Ascending aorta (tissue), 2 donors: ENCODE measurements around the gene LYSMD3. TPM values are rescaled to one million over a fixed set of nuclear protein-coding genes. Genes with fewer than 3 reads are reported as not detected.

Source experiments
- DNase-seq, 2 donors: peaks; one replicate each; pipeline ENCODE4 v3.0.0-alpha.2; 2019; ENCODE audit warnings: low spot score in 2 of 2
- H3K27ac ChIP-seq, 2 donors: fragments of 200-600 bp; sonication (generic); one replicate each; pipeline ENCODE4 v1.5.1; 2016 to 2017; ENCODE audit warnings: mild to moderate bottlenecking in 1 of 2
- H3K27me3 ChIP-seq: fragments of 200-600 bp; sonication (generic); one replicate; pipeline ENCODE4 v1.5.1; 2017
- H3K36me3 ChIP-seq, 2 donors: fragments of 200-600 bp; sonication (generic); one replicate each; pipeline ENCODE4 v1.5.1; 2016
- H3K4me1 ChIP-seq, 2 donors: fragments of 200-600 bp; sonication (generic); one replicate each; pipeline ENCODE4 v1.5.1; 2016 to 2017; ENCODE audit warnings: mild to moderate bottlenecking in 1 of 2
- H3K4me3 ChIP-seq, 2 donors: fragments of 200-600 bp; sonication (generic); one replicate each; pipeline ENCODE4 v1.5.1; 2016 to 2017; ENCODE audit warnings: mild to moderate bottlenecking in 1 of 2
- H3K9me3 ChIP-seq, 2 donors: fragments of 200-600 bp; sonication (generic); one replicate each; pipeline ENCODE4 v1.5.1; 2016
- CTCF ChIP-seq, 3 experiments: fragments of 200-600 bp in 2 of 3; fragments of 450-650 bp in 1 of 3; sonication (generic) in 2 of 3; IDR thresholded peaks; one replicate each; pipeline ENCODE4 v1.5.1; 2016 to 2019; ENCODE audit warnings: antibody characterized with exemption in 3 of 3, mild to moderate bottlenecking in 1 of 3, moderate library complexity in 1 of 3
- intact Hi-C: fragments of 100-400 bp; cut with DNase I; formaldehyde crosslinking; loops from one replicate; pipeline ENCODE4 v1.15.1; 2023
- total RNA-seq: library from RNA; depleted of rRNA; stranded (reverse); fragments of >200 nt; gene quantifications from one replicate; pipeline ENCODE4 v1.1.0, GENCODE V29; 2016

The LYSMD3 gene
- total RNA-seq, 1 donor from 2014 or later, result 4.0 TPM

GRCh38 chr5:90495146-90495545 lies 34.2 kb downstream of the LYSMD3 start:
- no peaks in the 10 kb centered on the region for H3K4me1 ChIP-seq
- H3K36me3 ChIP-seq, result no peaks in the 10 kb centered on the region
- H3K27me3 ChIP-seq, result no peaks in the 10 kb centered on the region
- intact Hi-C loops, result no loop called here
- no peak for DNase-seq
- no peak for TF ChIP-seq CTCF (IDR thresholded peaks at IDR 0.05)
- no peak overlapping the region for H3K4me3 ChIP-seq
- no peaks in the 10 kb centered on the region for H3K9me3 ChIP-seq
- no peak overlapping the region for H3K27ac ChIP-seq

- intact Hi-C loops, result no loop called here
- H3K4me1 ChIP-seq, result no peaks in the 10 kb centered on the region
- no peaks in the 10 kb centered on the region for H3K9me3 ChIP-seq
- H3K27me3 ChIP-seq, result no peaks in the 10 kb centered on the region
- H3K4me3 ChIP-seq, result no peak overlapping the region
- no peak overlapping the region for H3K27ac ChIP-seq
- no peaks in the 10 kb centered on the region for H3K36me3 ChIP-seq
- no peak for DNase-seq
- TF ChIP-seq CTCF (IDR thresholded peaks at IDR 0.05), result no peak
Observed at GRCh38 chr5:90494043-90494442, 35.3 kb downstream of the LYSMD3 start.

- H3K27ac ChIP-seq, result no peak overlapping the region
- DNase-seq, result no peak
- no peaks in the 10 kb centered on the region for H3K9me3 ChIP-seq
- H3K27me3 ChIP-seq, result no peaks in the 10 kb centered on the region
- intact Hi-C loops, result no loop called here
- H3K4me1 ChIP-seq, result no peaks in the 10 kb centered on the region
- no peak overlapping the region for H3K4me3 ChIP-seq
- H3K36me3 ChIP-seq, result no peaks in the 10 kb centered on the region
- no peak for TF ChIP-seq CTCF (IDR thresholded peaks at IDR 0.05)
Observed at GRCh38 chr5:90488791-90489190, 40.6 kb downstream of the LYSMD3 start.

GRCh38 chr5:90484540-90484939 lies 44.8 kb downstream of the LYSMD3 start:
- intact Hi-C loops, result no loop called here
- no peak for DNase-seq
- no peaks in the 10 kb centered on the region for H3K36me3 ChIP-seq
- no peaks in the 10 kb centered on the region for H3K9me3 ChIP-seq
- no peak overlapping the region for H3K27ac ChIP-seq
- H3K27me3 ChIP-seq, result no peaks in the 10 kb centered on the region
- H3K4me1 ChIP-seq, result no peaks in the 10 kb centered on the region
- TF ChIP-seq CTCF (IDR thresholded peaks at IDR 0.05), result no peak
- no peak overlapping the region for H3K4me3 ChIP-seq

- H3K36me3 ChIP-seq, result no peaks in the 10 kb centered on the region
Observed at GRCh38 chr5:90483206-90483605, 46.2 kb downstream of the LYSMD3 start.

More at GRCh38 chr5:90483206-90483605, 46.2 kb downstream of the LYSMD3 start:
- DNase-seq, result no peak
- no peak overlapping the region for H3K4me3 ChIP-seq
- no peaks in the 10 kb centered on the region for H3K9me3 ChIP-seq
- no peak overlapping the region for H3K27ac ChIP-seq
- TF ChIP-seq CTCF (IDR thresholded peaks at IDR 0.05), result no peak
- intact Hi-C loops, result no loop called here
- H3K4me1 ChIP-seq, result no peaks in the 10 kb centered on the region
- no peaks in the 10 kb centered on the region for H3K27me3 ChIP-seq
